ENCODE results near the gene ITGAV.

GRCh38 chr2:186595219-186595618 lies 5.4 kb downstream of the ITGAV start:
- no peak for TF ChIP-seq CTCF (IDR thresholded peaks at IDR 0.05)
- no peak for TF ChIP-seq POLR2A (IDR thresholded peaks at IDR 0.05; ENCODE audit: low read depth)

Measured in esophagus muscularis mucosa (tissue), 3 donors.